Measurements from ENCODE around the gene AGPAT1.

Gene AGPAT1

GRCh38 chr6:32175711-32176475 lies at the start of gene AGPAT1:
AGPAT1 (minus strand) TSS chr6:32176084; CDS start chr6:32171496, 4,588 bp downstream.
- in situ Hi-C loops (cut with MboI; ENCODE audit: low sequenced_read_pairs, unreplicated experiment), result no loop called here
- peak; percentile 99 for DNase-seq (ENCODE audit: low spot score)
- TF ChIP-seq, protein P1, sequence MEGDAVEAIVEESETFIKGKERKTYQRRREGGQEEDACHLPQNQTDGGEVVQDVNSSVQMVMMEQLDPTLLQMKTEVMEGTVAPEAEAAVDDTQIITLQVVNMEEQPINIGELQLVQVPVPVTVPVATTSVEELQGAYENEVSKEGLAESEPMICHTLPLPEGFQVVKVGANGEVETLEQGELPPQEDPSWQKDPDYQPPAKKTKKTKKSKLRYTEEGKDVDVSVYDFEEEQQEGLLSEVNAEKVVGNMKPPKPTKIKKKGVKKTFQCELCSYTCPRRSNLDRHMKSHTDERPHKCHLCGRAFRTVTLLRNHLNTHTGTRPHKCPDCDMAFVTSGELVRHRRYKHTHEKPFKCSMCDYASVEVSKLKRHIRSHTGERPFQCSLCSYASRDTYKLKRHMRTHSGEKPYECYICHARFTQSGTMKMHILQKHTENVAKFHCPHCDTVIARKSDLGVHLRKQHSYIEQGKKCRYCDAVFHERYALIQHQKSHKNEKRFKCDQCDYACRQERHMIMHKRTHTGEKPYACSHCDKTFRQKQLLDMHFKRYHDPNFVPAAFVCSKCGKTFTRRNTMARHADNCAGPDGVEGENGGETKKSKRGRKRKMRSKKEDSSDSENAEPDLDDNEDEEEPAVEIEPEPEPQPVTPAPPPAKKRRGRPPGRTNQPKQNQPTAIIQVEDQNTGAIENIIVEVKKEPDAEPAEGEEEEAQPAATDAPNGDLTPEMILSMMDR (IDR thresholded peaks at IDR 0.05; ENCODE audit: borderline replicate concordance, control extremely low read depth, extremely low read depth, insufficient read depth, missing control alignments), result no peak

GRCh38 chr6:32224696-32225095 lies 48.8 kb upstream of the AGPAT1 start:
- DNase-seq (ENCODE audit: low spot score), result no peak
- in situ Hi-C loops (cut with MboI; ENCODE audit: low sequenced_read_pairs, unreplicated experiment), result loop anchor here (25.0 kb wide), 1 partner anchor 563 kb away; no protein-coding TSS in a partner anchor
- TF ChIP-seq, protein P1 (IDR thresholded peaks at IDR 0.05; ENCODE audit: borderline replicate concordance, control extremely low read depth, extremely low read depth, insufficient read depth, missing control alignments), result no peak

- TF ChIP-seq, protein P1 (IDR thresholded peaks at IDR 0.05; ENCODE audit: borderline replicate concordance, control extremely low read depth, extremely low read depth, insufficient read depth, missing control alignments), result no peak
- in situ Hi-C loops (cut with MboI; ENCODE audit: low sequenced_read_pairs, unreplicated experiment), result no loop called here
- no peak for DNase-seq (ENCODE audit: low spot score)
Observed at GRCh38 chr6:32223258-32224235, 47.7 kb upstream of the AGPAT1 start, which contains the start of gene NOTCH4. NOTCH4 (minus strand) TSS chr6:32224067; CDS start chr6:32223928, 139 bp downstream.

DNA sequence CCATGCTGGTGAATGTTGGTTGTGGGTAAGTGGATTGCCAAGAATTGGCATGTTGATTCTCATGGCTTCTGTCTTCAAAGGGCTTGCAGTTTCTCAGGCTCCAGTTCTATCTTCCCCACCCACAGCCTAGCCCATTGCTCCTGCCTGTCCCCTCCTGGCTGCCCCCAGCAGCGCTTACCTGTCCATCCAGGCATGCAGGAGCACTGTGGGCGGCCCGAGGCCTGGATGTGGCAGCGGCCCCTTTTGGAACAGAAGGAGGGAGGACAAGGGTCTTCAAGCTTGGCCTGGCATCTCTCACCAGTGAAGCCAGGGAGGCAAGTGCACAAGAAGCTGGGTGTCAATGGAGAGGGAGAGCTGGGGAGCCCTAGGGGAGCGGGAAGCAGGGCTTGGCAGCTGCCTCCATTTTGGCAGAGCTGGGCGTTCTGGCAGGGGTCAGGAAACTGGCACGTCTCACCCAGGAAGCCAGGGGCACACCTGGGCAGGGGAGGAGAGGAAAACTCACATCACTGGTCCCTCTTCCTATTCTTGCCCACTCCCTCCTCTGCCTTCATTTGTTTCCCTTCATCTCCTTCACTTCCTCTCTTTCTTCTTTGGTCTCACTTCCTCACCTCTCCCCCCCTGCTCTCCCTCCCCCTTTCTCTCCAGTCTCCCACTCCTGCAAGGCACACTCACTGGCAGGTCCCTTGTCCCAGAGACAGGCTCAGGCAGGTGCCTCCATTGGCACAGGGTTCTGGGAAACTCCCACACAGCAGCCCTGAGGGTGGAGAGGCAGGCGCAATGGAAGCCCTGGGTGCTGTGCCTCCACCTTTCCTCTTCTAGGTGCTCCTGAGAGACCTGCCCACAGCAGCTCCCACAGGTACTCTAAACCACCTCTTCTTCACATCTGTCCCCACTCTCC lies 46.7 kb upstream of the AGPAT1 start:
- in situ Hi-C loops (cut with MboI; ENCODE audit: low sequenced_read_pairs, unreplicated experiment), result no loop called here
- TF ChIP-seq, protein P1 (IDR thresholded peaks at IDR 0.05; ENCODE audit: borderline replicate concordance, control extremely low read depth, extremely low read depth, insufficient read depth, missing control alignments), result no peak
- no peak for DNase-seq (ENCODE audit: low spot score)

DNA sequence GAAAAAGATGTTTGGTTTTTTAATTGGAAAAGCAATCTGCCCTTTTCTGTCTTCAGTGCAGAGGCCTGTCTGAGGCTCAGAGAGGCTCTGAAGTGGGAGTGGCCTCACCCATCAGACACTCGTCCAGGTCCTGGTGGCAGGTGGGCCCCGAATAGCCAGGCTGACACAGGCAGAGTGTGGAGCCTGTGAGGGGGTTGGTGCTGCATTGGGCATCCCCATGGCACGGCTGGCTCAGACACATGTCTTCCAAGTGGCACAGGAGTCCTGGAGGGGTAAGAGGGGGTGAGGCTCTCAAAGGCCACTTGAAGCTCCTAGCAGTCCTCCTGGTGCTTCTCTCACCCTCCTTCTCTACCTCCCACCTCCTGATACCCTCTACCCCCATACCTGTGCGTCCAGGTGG lies 44.1 kb upstream of the AGPAT1 start:
- in situ Hi-C loops (cut with MboI; ENCODE audit: low sequenced_read_pairs, unreplicated experiment), result no loop called here
- no peak for DNase-seq (ENCODE audit: low spot score)
- TF ChIP-seq, protein P1 (IDR thresholded peaks at IDR 0.05; ENCODE audit: borderline replicate concordance, control extremely low read depth, extremely low read depth, insufficient read depth, missing control alignments), result no peak

Data from GM13976 (cell line).